Measurements from ENCODE around the gene ZNF772. TPM values are rescaled to one million over a fixed set of nuclear protein-coding genes. Genes with fewer than 3 reads are reported as not detected.
"Not testable (repeated sequence)": the region's sequence is repeated elsewhere in the genome, so short reads cannot be mapped to it uniquely, and the experiment has no call there.

The ZNF772 gene
- total RNA-seq, 4 donors from 2014 or later: 0.75 to 25.9 (median 6.0) TPM

GRCh38 chr19:57487477-57488298, 10.3 kb upstream of the ZNF772 start, which contains the start of gene ZNF419:
ZNF419 (plus strand) TSS chr19:57487750; CDS start chr19:57487951, 201 bp downstream.
- in situ Hi-C loops (cut with MboI; ENCODE audit: low pct_ligation_motif_present in 1 of 4, low pct_unique_long_range_greater_than_20kb in 1 of 4, low sequenced_read_pairs in 3 of 4); H3K27me3 ChIP-seq; H3K9me3 ChIP-seq; intact Hi-C loops (cut with DNase I; ENCODE audit: low total_unique reads); H3K4me1 ChIP-seq: not testable (repeated sequence)
- WGBS, 2 donors (ENCODE audit: low coverage in 1 of 2): 2 to 15% methylated on average over 4 to 57 of the region's 69 CpGs
- peak within 1 kb of the TSS; percentile 79 to 84 (median 80) for H3K27ac ChIP-seq
- peak; percentile 95 for DNase-seq
- peak within 1 kb of the TSS; percentile 90 to 99 (median 96) for H3K4me3 ChIP-seq
- peaks cover 0 to 23% (median 8%) of the 10 kb centered on the region in 4 donors for H3K36me3 ChIP-seq
- TF ChIP-seq POLR2AphosphoS5 (IDR thresholded peaks at IDR 0.05): peak; percentile 48 to 72 (median 69)
- TF ChIP-seq CTCF (IDR thresholded peaks at IDR 0.05): peak in 1 of 5 experiments; percentile 32
- TF ChIP-seq POLR2A (IDR thresholded peaks at IDR 0.05): peak; percentile 67

- DNase-seq: no peak
- TF ChIP-seq POLR2AphosphoS5 (IDR thresholded peaks at IDR 0.05): no peak
- no peak for TF ChIP-seq EP300 (IDR thresholded peaks at IDR 0.05; ENCODE audit: low read depth)
- no peak for TF ChIP-seq CTCF (IDR thresholded peaks at IDR 0.05)
- no peak for TF ChIP-seq POLR2A (IDR thresholded peaks at IDR 0.05)
- in situ Hi-C loops (cut with MboI; ENCODE audit: low pct_ligation_motif_present in 1 of 4, low pct_unique_long_range_greater_than_20kb in 1 of 4, low sequenced_read_pairs in 3 of 4) (no loop called here), intact Hi-C loops (cut with DNase I; ENCODE audit: low total_unique reads) (no loop called here)
- Histone ChIP-seq H3K9me3 (peaks cover 79 to 84% of the 10 kb centered on the region in 2 donors), H3K27ac (no peak overlapping the region), H3K4me3 (no peak overlapping the region), H3K4me1 (peaks cover 0 to 11% (median 4%) of the 10 kb centered on the region in 4 donors), H3K27me3 (no peaks in the 10 kb centered on the region), H3K36me3 (peaks cover 0 to 38% (median 18%) of the 10 kb centered on the region in 4 donors)
- 95 to 100% methylated on average over 2 to 4 of the region's 4 CpGs for WGBS, 2 donors (ENCODE audit: low coverage in 1 of 2)
These were observed 3.7 kb downstream of the ZNF772 start for GRCh38 chr19:57473646-57474045.

- TF ChIP-seq CTCF (IDR thresholded peaks at IDR 0.05) (no peak), EP300 (IDR thresholded peaks at IDR 0.05; ENCODE audit: low read depth) (no peak), POLR2A (IDR thresholded peaks at IDR 0.05) (no peak), POLR2AphosphoS5 (IDR thresholded peaks at IDR 0.05) (no peak)
- Histone ChIP-seq H3K9me3 (peaks cover 78 to 91% of the 10 kb centered on the region in 2 donors), H3K36me3 (peaks cover 0 to 14% (median 2%) of the 10 kb centered on the region in 4 donors), H3K27ac (no peak overlapping the region), H3K4me1 (no peaks in the 10 kb centered on the region), H3K4me3 (no peak overlapping the region), H3K27me3 (no peaks in the 10 kb centered on the region)
- DNase-seq: no peak
- intact Hi-C loops (cut with DNase I; ENCODE audit: low total_unique reads): no loop called here
- WGBS, 2 donors (ENCODE audit: low coverage in 1 of 2): 92% methylated on average over 5 of the region's 5 CpGs; no CpG with 5 or more reads in 1 of the 2 donors
- in situ Hi-C loops (cut with MboI; ENCODE audit: low pct_ligation_motif_present in 1 of 4, low pct_unique_long_range_greater_than_20kb in 1 of 4, low sequenced_read_pairs in 3 of 4): no loop called here
These were observed 10.9 kb downstream of the ZNF772 start for GRCh38 chr19:57466489-57466888.

GRCh38 chr19:57465680-57466381, 11.5 kb downstream of the ZNF772 start:
- 81% methylated on average over 5 of the region's 5 CpGs; no CpG with 5 or more reads in 1 of the 2 donors for WGBS, 2 donors (ENCODE audit: low coverage in 1 of 2)

More at GRCh38 chr19:57465680-57466381, 11.5 kb downstream of the ZNF772 start:
- Histone ChIP-seq H3K27me3 (no peaks in the 10 kb centered on the region), H3K36me3 (peaks cover 0 to 14% (median 1%) of the 10 kb centered on the region in 4 donors), H3K4me3 (no peak overlapping the region), H3K4me1 (no peaks in the 10 kb centered on the region), H3K27ac (no peak overlapping the region), H3K9me3 (peaks cover 74 to 85% of the 10 kb centered on the region in 2 donors)
- DNase-seq: peak; percentile 17
- intact Hi-C loops (cut with DNase I; ENCODE audit: low total_unique reads): no loop called here
- in situ Hi-C loops (cut with MboI; ENCODE audit: low pct_ligation_motif_present in 1 of 4, low pct_unique_long_range_greater_than_20kb in 1 of 4, low sequenced_read_pairs in 3 of 4): no loop called here
- no peak for TF ChIP-seq EP300 (IDR thresholded peaks at IDR 0.05; ENCODE audit: low read depth)
- TF ChIP-seq CTCF (IDR thresholded peaks at IDR 0.05): peak in 3 of 5 experiments; percentile 25 to 32 (median 26)

Measured in transverse colon (tissue), 4 donors.